Measurements from ENCODE around the gene UBTD2.

Gene UBTD2

DNA sequence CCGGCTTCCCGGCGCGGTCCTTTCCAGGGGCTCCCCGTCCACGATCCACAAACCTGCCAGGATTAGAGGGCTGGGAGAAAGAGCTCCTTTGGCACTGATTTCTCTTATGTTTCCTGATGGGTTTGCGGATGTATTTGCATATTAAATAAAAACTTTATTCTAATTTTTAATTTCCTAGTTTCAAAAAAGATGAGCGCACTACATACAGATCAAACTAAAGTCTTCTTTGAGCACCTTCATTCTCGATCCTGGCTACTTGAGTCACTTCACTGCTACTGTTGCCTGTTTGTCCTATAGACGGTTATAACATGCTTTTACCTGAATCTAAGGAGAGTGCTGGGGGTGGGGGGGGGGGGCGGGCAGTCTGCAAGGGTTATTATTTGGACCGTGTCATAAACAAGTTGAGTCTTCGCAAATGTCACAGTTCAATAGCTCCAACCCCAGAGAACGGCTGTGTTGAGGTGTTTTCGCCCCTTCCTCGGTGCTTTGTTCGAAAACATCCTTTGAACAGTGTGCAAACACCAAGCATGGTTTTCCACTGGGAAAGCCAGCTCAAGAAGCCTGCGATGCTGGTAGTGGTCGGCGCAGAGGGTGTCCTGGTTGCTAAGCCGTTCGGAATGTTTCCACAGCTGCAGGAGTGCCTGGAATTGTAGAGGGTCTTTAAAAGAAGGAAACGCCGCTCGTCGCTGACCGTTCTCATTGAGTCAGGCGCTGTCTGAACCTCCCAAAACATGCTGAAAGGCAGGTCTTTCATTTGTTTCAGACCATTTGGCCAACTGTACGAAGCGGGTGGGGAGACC lies 94.5 kb downstream of the UBTD2 start:
- DNase-seq = no peak

DNA sequence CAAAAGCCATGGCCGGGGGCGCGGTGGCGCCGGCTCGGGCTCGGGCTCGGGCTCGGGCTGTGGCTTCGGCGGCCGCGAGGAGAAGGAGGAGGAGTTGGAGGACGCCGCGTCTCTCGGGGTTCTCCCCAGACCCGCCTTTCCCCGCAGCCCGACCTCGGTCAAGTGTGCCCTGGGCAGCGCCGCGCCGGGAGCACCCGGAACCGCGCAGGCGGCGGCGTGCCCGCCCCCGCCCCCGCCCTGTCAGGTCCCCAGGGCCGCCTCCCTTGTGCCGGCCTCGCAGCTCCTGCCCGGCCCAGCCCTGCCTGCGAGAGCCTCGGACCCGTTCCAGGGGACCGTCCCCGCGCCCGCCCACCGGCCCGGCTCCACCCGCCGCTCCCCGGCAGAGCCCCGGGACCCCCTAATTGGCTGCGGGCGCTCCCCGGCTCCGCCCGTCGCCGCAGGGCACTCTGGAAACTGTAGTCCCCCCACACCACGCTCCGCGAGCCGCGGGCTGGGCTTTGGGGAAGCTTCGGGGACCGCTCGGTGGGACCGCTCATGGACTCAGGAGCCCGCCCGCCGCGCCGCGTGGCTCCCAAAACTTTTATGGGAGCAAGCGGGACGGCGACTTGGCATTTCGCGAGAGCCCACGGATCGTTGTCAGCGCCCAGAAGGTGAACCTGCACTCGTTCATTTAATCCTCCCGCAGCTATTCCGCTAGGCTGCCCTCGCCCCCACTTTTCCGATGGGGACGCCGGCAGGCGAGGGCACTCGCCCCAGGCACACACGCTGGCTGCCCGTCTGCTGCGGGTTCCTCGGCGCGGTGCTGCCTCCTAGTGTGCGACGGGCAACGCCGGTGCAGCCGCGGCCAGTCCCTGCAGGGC lies 95.3 kb downstream of the UBTD2 start, which contains the start of gene STK10:
STK10 (minus strand) TSS at position 192 of the 860 bp plus-strand sequence; CDS start at position 10, 182 bp downstream.
- peak; percentile 75 to 97 for DNase-seq

DNA sequence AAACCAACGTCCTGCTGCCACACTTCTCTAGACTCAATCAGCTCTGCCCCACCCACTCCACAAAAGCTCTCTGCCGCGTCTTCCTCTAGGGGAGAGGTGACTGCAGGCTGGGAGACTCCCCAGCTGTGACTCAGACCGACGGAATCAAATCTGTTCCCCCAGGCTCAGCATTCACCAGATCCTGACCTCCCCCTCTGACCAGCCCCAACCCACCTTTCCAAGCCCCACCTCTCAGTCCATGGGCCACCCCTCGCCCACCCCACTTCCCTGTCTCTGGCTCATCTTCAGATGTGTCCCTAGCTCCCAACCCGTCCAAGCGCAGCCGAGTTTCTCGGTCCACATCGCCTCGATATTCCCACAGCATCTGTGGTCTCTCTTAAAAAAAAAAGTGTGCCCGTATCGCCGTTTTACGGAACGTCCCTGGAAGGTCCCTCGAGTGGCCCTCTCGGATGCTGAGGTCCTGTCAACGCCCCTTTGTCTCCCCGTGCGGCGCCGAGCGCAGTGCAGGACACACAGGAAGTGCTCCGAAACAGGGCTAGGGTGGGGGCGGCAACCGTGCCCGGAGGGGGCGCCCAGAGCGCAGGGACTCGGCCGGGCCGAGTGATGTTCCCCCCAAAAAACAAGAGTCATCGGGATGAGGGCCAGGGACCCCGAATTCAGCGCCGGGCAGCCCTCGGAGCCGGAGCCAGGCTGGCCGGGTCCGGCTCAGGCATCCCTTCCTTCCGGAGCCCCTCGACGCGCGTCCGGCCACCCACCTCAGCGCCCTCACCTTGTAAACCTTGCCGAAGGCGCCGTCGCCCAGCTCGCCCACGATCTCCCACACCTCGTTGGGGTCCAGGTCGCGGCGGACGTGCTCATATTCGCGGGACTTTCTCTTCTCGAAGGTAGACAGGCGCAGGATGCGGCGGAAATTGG lies 96.2 kb downstream of the UBTD2 start:
- peak; percentile 63 to 69 for DNase-seq

DNA sequence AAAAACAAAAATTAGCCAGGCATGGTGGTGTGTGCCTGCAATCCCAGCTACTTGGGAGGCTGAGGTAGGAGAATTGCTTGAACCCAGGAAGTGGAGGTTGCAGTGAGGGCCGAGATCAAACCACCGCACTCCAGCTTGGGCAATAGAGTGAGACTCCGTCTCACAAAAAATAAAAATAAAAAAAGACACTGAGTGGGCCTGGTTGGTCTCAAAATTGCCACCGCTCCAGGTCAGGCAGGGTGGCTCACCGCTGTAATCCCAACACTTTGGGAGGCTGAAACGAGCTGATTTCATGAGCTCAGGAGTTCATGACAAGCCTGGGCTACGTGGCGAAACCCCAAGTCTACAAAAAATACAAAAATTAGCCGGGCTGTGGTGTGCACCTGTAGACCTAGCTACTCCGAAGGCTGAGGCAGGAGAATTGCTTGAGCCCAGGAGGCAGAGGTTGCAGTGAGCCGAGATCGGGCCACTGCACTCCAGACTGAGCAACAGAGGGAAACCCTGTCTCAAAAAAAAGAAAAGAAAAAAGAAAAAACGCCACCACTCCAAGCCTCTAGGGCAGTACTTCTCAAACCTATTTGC lies 97.4 kb downstream of the UBTD2 start:
- no peak for DNase-seq

DNA sequence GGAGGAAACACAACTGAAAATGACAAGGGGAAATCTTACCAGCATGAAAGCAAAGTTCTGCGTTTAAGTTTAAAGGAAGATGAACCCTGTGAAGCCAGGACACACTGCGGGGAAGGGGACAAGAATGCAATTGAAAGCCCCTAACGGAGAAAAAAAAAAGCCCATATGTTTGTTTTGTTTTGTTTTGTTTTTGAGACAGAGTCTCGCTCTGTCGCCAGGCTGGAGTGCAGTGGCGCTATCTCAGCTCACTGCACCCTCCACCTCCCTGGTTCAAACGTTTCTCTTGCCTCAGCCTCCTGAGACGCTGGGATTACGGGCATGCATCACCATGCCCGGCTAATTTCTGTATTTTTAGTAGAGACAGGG lies 98.5 kb downstream of the UBTD2 start:
- DNase-seq = no peak

DNA sequence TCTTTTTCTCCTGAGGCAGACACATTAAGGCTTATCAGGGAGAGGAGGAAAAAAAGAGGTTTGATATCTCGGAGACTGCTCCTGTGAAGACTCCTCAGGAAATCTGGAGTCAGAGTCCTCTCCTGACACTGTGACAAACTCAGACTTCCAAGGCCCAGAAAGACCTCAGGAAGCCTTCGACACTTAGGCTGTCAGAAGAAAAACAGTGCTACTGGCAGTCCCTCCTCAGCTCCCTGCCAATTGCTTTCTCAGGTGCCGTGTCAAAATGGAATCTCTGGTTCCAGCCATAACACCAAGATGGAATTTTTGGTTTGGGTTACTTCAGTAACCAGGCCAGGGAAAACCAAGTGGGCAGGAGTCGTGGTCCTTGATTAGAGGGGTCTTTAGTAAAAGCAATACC lies 99.7 kb downstream of the UBTD2 start:
- no peak for DNase-seq

DNA sequence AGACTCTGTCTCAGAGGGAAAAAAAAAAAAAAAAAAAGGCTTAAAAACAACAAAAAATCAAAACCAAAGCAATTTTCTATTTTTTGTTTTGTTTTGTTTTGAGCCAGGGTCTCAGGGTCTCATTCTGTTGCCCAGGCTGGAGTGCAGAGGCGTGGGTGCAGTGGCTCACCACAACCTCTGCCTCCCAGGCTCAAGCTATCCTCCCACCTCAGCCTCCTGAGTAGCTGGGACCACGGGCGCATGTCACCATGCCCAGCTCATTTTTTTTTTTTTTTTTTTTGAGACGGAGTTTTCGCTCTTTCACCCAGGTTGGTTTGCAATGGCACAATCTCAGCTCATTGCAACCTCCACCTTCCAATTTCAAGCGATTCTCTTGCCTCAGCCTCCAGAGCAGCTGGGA lies 101.3 kb downstream of the UBTD2 start:
- DNase-seq = no peak

DNA sequence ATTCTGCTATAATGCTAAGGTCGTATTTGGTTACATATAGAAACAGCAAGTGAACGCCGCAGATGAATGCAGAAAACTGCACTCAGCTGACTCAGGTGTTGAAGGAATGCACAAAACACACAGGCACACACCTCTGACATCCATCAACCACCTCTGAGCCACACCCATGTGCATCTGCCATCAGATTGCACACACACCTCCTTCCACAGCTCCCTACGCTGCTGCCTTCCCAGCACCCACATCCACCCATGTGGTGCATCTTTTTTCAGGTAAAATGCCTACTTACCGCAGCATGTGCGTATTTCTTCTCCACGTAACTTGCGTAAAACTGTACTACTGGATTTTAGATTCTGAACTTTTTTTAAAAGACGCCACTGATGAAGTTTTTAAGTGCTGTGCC lies 102.6 kb downstream of the UBTD2 start:
- no peak for DNase-seq

DNA sequence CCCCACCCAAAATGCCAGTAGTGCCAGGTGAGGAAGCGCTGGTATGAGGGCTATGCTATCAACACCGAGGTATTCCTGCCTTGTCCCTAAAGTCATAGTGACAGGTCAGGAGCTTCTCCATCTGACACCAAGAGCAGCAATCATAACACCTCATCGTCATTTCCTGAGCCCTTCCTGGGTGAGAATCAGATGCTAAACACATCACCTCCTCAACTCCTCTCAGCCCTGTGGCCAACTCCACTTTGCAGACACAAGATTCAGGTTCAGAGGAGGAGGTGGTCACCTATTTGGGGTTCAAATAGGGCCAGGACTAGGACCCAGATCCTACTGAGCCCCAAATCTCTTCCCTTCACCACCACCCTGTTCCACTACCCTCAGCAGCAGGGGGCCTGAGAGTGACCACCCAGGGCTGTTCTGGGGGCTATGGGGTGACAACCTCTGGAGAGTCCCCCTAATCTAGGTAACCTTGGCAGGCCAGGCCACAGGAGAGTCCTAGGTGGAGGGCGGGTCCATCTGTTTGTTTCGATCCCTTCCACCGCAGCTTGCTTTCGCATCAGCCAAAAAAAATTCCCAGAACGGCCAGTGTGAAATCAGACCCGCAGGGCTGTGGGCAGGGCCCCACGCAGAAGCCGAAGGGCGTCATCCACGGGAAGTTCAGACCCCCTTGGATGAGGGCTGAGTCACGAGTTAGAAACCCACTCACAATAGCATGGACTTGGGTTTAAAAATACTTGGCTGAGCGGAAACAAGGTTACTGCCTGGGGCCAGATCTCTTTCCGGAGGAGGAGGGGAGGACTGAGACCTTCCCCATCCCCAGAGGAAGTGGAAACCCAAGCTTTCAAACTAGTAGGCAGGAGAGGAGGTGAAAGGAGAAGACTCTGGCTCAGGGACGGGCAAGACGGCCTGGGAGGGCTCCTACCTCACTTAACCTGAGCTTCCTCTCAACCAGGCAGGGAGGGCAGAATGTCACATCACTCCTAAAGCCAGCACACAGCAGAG lies 104.3 kb downstream of the UBTD2 start:
- DNase-seq = peak in 1 of 2 donors; percentile 83

DNA sequence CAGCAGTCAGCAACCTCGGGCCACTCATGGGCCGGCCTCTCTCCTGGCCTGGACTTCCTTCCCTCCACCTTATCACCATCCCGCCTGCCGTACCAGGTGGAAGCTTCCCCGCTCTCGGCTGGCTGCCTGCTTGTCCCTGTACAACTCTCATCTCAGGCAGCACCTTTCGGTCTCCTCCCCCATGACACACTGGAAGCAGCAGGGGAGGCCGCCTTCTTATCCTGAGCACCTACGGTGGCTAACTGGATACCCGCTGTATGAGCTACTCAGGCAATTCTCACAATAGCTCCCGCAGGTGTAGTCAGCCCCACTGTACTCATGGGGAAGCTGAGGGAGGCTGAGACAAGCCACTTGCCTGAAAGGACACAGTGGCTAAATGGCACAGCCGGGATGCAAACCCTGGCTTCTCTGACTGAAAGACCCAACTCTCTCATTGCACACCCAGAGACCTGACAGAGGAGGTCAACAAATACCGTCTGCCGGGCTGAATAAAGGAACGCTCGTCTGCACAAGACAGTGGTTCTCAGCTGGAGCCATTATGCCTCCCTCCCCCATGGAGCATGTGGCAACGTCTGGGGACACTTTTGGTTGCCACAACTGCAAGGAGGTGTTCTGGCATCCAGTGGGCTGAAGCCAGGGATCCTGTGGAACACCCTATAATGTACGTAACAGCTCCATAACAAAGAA lies 105.1 kb downstream of the UBTD2 start:
- no peak for DNase-seq

DNA sequence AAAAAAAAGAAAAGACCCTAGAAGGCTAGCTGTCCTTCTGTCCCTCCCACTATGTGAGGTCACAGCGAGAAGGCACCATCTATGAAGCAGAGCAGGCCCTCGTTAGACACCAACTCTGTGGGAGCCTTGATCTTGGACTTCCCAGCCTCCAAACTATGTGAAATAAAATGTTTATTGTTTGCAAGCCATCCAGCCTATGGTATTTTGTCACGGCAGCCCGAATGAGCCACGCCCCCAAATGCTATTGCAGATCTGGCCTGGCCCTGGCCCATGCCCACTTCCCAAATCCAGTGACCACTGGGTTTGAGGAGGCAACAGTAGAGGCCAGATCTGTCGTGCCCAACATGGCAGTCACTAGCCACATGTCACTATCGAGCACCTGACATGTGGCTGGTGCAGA lies 106.4 kb downstream of the UBTD2 start:
- no peak for DNase-seq

DNA sequence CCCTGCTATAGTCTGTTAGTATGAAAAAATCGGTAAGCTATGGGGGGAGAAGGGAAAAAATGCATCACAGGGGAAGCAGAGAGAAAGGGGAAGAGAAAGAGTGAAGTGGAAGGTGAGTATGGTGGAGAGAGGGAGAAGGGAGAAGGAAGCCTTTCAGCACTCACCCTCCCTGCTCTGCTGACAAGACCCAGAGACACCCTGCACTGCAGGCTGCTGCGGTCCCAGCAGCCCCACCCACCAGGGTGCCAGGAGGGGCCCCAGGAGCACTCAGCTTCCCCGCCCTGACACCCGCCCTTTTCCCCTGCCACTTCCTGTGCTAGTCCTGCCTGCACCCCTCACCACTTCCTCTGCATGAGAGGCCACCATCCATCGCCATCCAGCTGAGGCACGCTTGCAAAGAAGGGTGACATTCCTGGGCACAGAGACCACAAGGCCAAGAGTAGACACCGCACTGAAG lies 108.3 kb downstream of the UBTD2 start:
- DNase-seq = peak; percentile 47 to 87

DNA sequence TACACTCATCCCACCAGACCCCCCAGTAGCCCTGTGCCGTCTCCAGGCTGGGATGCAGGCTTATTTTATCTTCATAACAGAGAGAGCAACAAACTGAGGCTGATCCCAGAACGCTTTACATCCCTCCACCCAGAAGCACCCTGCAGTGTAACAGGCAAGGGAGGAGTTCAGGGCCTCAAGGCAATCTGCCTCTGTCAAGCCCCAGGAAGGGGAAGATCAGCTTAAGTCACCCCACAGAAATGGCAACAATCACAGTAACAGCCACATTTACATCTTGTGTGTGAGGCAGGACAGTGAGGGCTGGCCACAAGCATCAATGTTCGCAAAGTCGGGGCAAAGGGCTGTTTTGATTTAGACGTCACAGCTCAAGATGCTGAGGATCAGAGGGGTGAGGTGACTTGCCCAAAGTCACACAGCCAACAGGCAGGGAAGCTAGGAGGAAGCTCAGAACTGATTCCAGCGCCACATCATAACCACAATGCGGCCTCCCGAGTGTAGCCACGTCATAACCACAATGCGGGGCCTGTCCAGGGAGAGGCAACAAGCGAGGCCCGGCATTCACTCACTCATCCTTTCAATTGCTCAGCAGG lies 109.9 kb downstream of the UBTD2 start:
- peak in 1 of 2 donors; percentile 46 for DNase-seq

DNA sequence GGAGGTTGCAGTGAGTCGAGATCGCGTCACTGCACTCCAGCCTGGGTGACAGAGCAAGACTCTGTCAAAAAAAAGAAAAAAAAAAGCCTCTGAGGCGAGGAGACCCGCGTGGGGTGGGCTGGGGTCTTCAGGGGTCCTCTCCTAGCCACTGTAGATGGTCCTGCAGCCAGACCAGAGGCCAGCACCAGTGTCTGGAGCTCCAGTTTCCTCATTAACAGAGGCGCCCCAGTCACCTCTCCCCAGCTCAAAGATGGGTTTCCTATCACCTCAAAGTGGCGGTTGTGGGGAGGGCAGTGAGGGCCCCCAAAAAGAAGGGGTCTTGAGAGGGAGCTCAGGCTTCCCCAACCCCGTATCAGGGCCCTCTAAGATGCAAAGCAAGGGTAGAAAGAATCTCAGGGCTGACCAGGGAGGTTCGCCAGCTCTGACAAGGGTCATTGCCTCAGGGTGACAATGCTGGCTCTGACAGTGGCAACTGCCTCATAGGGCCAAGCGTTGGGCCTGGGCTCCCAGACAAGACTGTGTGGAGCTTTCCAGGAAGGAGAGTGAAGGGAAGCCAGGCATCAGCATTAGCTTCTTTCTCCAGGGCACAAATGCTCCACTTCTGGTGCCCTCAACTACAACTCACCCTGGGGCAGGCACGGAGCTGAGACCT lies 110.5 kb downstream of the UBTD2 start:
- no peak for DNase-seq

DNA sequence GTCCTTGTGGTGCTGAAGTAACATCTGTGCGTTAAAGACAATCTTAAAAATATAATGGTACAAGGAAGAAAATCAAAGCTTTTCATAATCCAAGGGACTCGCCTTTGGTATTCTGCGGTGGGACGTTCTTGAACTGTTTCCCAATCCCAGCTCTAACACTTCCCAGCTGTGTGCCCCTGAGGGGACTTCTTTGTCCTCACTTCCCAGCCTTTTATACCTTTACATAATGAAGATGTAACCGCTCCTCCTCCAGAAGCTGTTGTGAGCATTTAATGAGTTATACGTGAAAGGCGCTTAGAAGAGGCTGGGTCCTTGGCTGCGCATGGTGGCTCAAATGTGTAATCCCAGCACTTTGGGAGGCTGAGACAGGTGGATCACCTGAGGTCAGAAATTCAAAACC lies 112.4 kb downstream of the UBTD2 start:
- DNase-seq = no peak

DNA sequence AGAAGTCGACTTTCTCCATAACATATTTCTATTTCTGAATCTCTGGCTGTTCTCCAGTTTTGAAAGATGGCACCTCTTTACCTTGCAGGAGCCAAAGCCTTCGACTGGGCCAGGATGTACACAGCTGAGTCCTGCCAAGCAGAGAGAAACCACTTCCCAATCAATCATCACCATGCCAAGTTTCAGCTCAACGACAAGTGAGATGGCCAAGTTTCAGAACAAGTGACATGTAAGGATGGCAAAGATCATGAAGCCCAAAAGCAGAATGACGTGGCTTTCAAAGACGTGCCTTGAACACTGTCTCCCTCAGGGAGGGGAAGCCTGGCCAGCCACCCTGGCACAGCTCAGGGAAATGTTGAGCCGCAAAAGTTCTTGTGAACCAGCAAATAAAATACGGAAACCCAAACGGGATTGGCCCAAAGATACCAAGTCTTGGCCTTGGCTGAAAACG lies 113.3 kb downstream of the UBTD2 start:
- DNase-seq = no peak

DNA sequence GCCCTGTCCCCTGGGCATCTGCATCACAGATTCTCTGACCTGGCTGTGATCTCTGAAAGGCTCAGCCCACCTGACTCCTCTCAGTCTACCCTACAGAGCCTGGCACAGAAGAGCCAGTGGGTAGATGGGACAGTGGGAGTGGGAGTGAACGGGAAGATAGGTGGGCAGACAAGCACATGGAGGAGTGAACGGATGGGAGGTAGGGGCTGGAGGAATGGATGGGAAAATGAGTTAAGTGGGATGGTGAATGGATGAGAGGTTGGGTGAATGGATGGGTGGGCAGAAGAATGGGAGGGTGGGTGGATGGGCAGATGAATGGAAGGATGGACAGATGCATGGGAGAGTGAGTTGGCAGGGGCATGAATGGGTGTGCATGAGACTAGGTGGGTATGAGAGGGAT lies 114.3 kb downstream of the UBTD2 start:
- DNase-seq = no peak

DNA sequence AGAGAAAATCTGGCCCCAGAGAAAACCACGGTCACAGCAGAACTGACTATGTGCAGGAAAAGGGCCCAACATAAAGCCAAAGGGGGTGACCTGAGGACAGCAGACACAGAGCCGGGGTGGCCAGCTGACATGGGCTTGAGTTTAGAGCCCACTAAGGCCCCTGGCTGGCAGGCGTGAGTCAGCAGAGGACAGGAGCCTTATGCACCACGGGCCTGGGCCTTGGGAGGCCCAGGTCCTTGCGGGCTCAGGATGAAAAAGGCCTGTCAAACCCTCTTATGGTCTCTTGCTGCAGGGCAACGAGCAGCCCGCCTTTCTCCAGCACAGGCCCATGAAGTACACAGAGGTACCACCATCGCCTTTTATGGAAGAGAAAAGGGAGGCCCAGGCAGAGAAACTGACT lies 115.3 kb downstream of the UBTD2 start:
- no peak for DNase-seq

DNA sequence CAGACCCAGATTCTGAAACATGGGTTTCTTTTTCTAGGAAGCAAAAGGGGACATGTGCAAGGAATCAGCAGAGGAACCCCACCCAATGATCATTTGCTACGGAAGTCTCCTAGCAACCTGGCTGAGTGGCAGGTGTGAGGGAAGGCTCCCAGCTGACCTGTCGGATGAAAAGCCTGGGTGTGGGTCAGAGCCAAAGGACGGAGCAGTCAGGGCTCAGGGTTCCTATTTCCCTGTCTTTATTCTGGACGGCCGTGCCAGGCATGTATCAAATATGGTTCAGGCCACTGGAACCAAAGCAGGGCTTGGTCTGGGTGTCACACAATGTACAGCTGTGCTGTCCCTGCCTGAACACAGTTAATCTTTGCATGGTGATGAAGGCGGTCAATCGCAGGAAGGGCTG lies 115.7 kb downstream of the UBTD2 start:
- no peak for DNase-seq
